ENCODE data around the gene TBXAS1. TPM values are rescaled to one million over a fixed set of nuclear protein-coding genes. Genes with fewer than 3 reads are reported as not detected.

TBXAS1 gene
- total RNA-seq, 2 donors from 2014 or later: 30.1 to 66.6 TPM

- Histone ChIP-seq H3K9me3 (no peaks in the 10 kb centered on the region), H3K36me3 (no peaks in the 10 kb centered on the region), H3K27me3 (replicated peaks; ENCODE audit: insufficient read depth) (no peaks in the 10 kb centered on the region), H3K4me3 (no peak overlapping the region), H3K4me1 (ENCODE audit: control insufficient read depth in 1 of 2, low read depth in 2 of 2) (no peaks in the 10 kb centered on the region), H3K27ac (no peak overlapping the region)
- no peak for ATAC-seq (ENCODE audit: insufficient number of reproducible peaks, low FRiP score, low read depth)
- no peak for DNase-seq (ENCODE audit: low spot score)
- TF ChIP-seq CTCF (IDR thresholded peaks at IDR 0.05): no peak
Measured at GRCh38 chr7:139893999-139894398, 64.9 kb downstream of the TBXAS1 start.

- H3K9me3 ChIP-seq: no peaks in the 10 kb centered on the region
- TF ChIP-seq CTCF (IDR thresholded peaks at IDR 0.05): no peak
- H3K27ac ChIP-seq: no peak overlapping the region
- DNase-seq (ENCODE audit: low spot score) (no peak), ATAC-seq (ENCODE audit: insufficient number of reproducible peaks, low FRiP score, low read depth) (no peak)
- H3K4me1 ChIP-seq (ENCODE audit: control insufficient read depth in 1 of 2, low read depth in 2 of 2): no peaks in the 10 kb centered on the region
- H3K27me3 ChIP-seq (replicated peaks; ENCODE audit: insufficient read depth): no peaks in the 10 kb centered on the region
- no peaks in the 10 kb centered on the region for H3K36me3 ChIP-seq
- H3K4me3 ChIP-seq: no peak overlapping the region
Measured at GRCh38 chr7:139895141-139895829, 66.2 kb downstream of the TBXAS1 start.

- Histone ChIP-seq H3K4me3 (no peak overlapping the region), H3K36me3 (no peaks in the 10 kb centered on the region), H3K9me3 (no peaks in the 10 kb centered on the region), H3K27me3 (replicated peaks; ENCODE audit: insufficient read depth) (no peaks in the 10 kb centered on the region), H3K27ac (no peak overlapping the region), H3K4me1 (ENCODE audit: control insufficient read depth in 1 of 2, low read depth in 2 of 2) (no peaks in the 10 kb centered on the region)
- ATAC-seq (ENCODE audit: insufficient number of reproducible peaks, low FRiP score, low read depth) (no peak), DNase-seq (ENCODE audit: low spot score) (no peak)
- no peak for TF ChIP-seq CTCF (IDR thresholded peaks at IDR 0.05)
Measured at GRCh38 chr7:139896288-139896687, 67.2 kb downstream of the TBXAS1 start.

GRCh38 chr7:139896831-139897230 is 67.8 kb downstream of the TBXAS1 start:
- Histone ChIP-seq H3K4me1 (ENCODE audit: control insufficient read depth in 1 of 2, low read depth in 2 of 2) (no peaks in the 10 kb centered on the region), H3K27ac (no peak overlapping the region), H3K9me3 (no peaks in the 10 kb centered on the region), H3K36me3 (no peaks in the 10 kb centered on the region), H3K4me3 (no peak overlapping the region), H3K27me3 (replicated peaks; ENCODE audit: insufficient read depth) (no peaks in the 10 kb centered on the region)
- ATAC-seq (ENCODE audit: insufficient number of reproducible peaks, low FRiP score, low read depth) (no peak), DNase-seq (ENCODE audit: low spot score) (no peak)
- TF ChIP-seq CTCF (IDR thresholded peaks at IDR 0.05): no peak

- Histone ChIP-seq H3K9me3 (no peaks in the 10 kb centered on the region), H3K27ac (no peak overlapping the region), H3K36me3 (no peaks in the 10 kb centered on the region), H3K4me3 (no peak overlapping the region), H3K27me3 (replicated peaks; ENCODE audit: insufficient read depth) (no peaks in the 10 kb centered on the region), H3K4me1 (ENCODE audit: control insufficient read depth in 1 of 2, low read depth in 2 of 2) (no peaks in the 10 kb centered on the region)
- no peak for ATAC-seq (ENCODE audit: insufficient number of reproducible peaks, low FRiP score, low read depth)
- DNase-seq (ENCODE audit: low spot score): no peak
- no peak for TF ChIP-seq CTCF (IDR thresholded peaks at IDR 0.05)
Measured at GRCh38 chr7:139897422-139898090, 68.5 kb downstream of the TBXAS1 start.

Data from thoracic aorta (tissue), 2 donors.